CD4-positive, alpha-beta T cell (primary cell): ENCODE results near the gene TACC3. TPM values are rescaled to one million over a fixed set of nuclear protein-coding genes. Genes with fewer than 3 reads are reported as not detected.

ENCODE experiments used
- ATAC-seq: fragments of 200-7000 bp; cut with Tn5 transposase; one replicate; pipeline ENCODE4 v1.10.0; 2022; ENCODE audit warnings: mild to moderate bottlenecking; ENCODE audit not compliant: poor library complexity
- CTCF ChIA-PET: fragments of 350-600 bp; sonication (Branson Sonifier 250); formaldehyde crosslinking; loops from one replicate; lab custom pipeline; 2021; ENCODE audit warnings: antibody characterized with exemption, inconsistent platforms; lab: Charles Lee
- POLR2A ChIA-PET: fragments of 350-600 bp; sonication (Branson Sonifier 250); formaldehyde crosslinking; loops from one replicate; lab custom pipeline; 2021; ENCODE audit warnings: antibody characterized with exemption, inconsistent platforms; lab: Charles Lee
- DNase-seq, 14 experiments: peaks; one replicate each; pipeline ENCODE4 v3.0.0-alpha.2; 2013 to 2020; ENCODE audit warnings: mixed read lengths in 2 of 14
- H3K27ac ChIP-seq, 2 donors: one replicate each; pipeline versions ENCODE4 v1.5.1 to v1.7.0; 2013; ENCODE audit warnings: low read length in 2 of 2, low read depth in 1 of 2, mild to moderate bottlenecking in 1 of 2
- H3K27me3 ChIP-seq, 2 experiments: 1 replicate in 1 of 2; 2 replicates in 1 of 2; pipeline versions ENCODE4 v1.6.1 to v1.7.0; 2013; ENCODE audit warnings: low read length in 2 of 2, control low read depth in 1 of 2, mild to moderate bottlenecking in 1 of 2, moderate library complexity in 1 of 2; ENCODE audit not compliant: insufficient read depth in 2 of 2, control insufficient read depth in 1 of 2
- H3K36me3 ChIP-seq: one replicate; pipeline ENCODE4 v1.6.1; 2013; ENCODE audit warnings: low read length, control low read depth; ENCODE audit not compliant: insufficient read depth
- H3K4me1 ChIP-seq: one replicate; pipeline ENCODE4 v1.6.1; 2013; ENCODE audit warnings: low read length, control low read depth; ENCODE audit not compliant: insufficient read depth
- H3K4me3 ChIP-seq: one replicate; pipeline ENCODE4 v1.5.1; 2013; ENCODE audit warnings: mild to moderate bottlenecking, low read length, moderate library complexity
- H3K9me3 ChIP-seq, 2 experiments: 1 replicate in 1 of 2; 2 replicates in 1 of 2; pipeline versions ENCODE4 v1.6.1 to v1.7.0; 2013; ENCODE audit warnings: low read length in 2 of 2, mild to moderate bottlenecking in 2 of 2, control low read depth in 1 of 2, moderate library complexity in 1 of 2; ENCODE audit not compliant: control insufficient read depth in 1 of 2, insufficient read depth in 1 of 2
- H3K27ac Mint-ChIP-seq: one replicate; pipeline ENCODE4 v1.8.0; 2020; ENCODE audit warnings: mixed read lengths
- H3K27me3 Mint-ChIP-seq: one replicate; pipeline ENCODE4 v1.8.0; 2021; ENCODE audit warnings: mixed read lengths
- H3K36me3 Mint-ChIP-seq: one replicate; pipeline ENCODE4 v1.8.0; 2021; ENCODE audit warnings: low read depth, mixed read lengths
- H3K4me1 Mint-ChIP-seq: one replicate; pipeline ENCODE4 v1.8.0; 2021; ENCODE audit warnings: low read depth, mixed read lengths
- H3K4me3 Mint-ChIP-seq: one replicate; pipeline ENCODE4 v1.8.0; 2020; ENCODE audit warnings: mild to moderate bottlenecking, mixed read lengths
- H3K9me3 Mint-ChIP-seq: one replicate; pipeline ENCODE4 v1.8.0; 2020; ENCODE audit warnings: mixed read lengths
- CTCF ChIP-seq: fragments of 200-600 bp; IDR thresholded peaks from one replicate; pipeline ENCODE4 v1.8.0; 2022; ENCODE audit warnings: antibody characterized with exemption, mild to moderate bottlenecking
- intact Hi-C, 2 experiments: fragments of 100-400 bp; cut with DNase I in 1 of 2; cut with micrococcal nuclease in 1 of 2; formaldehyde crosslinking; loops; one replicate each; pipeline versions ENCODE4 v1.15.1 to v1.9.0; 2023 to 2025; cut with DNase I, micrococcal nuclease
- total RNA-seq, 174 experiments: library from RNA in 2 of 174; stranded (reverse) in 2 of 174; gene quantifications; one replicate each; pipeline ENCODE4 v1.2.3 and lab custom pipeline; 2021 to 2026

Gene TACC3
- total RNA-seq, 2 experiments from 2014 or later, result 123 TPM

DNA sequence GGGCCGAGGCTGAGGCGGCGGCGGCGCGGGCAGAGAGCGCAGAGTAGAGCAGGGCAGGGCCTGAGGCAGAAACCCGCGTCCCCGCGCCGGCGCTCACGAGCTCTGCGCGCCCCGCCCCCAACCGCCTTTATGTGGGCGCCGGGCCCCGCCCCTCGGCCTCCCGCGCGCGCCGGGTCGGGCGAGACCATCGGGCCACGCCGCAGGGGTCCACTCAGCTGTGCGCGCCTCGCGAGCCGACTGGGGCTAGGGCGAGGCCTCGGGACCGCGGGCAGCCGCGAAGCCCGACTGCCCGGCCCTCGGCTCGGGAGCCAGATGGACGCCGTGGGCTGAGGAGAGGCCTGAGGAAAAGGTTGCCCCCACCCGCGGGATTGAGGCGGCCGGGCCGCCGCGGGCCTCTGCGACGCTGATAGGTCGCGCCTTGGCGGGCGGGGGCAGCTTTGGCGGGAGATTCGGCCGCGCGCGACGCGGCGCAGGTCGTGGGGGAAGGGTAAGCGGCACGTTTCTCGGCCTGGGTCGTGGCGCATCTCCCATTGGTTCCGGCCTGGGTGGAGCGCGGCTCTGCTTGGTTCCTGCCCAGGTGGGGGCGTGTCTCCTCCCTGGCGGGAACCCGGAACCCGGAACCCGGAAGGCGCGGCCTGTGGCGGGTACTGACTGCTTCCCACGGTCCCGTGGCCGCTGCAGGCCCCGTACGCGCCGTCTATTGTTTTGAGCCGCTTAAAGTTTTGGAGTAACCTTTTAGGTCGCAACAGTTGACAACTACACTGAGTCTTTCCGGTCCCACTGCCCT lies 8.9 kb upstream of the TACC3 start, which contains the start of gene SLBP:
TSS of gene SLBP (minus strand) at position 104 of the 787 bp plus-strand sequence. CDS start 131 bp downstream, outside the sequence.
- Mint-ChIP-seq H3K27me3 (no peaks in the 10 kb centered on the region), H3K9me3 (no peaks in the 10 kb centered on the region), H3K4me3 (peak within 1 kb of the TSS; percentile 89), H3K36me3 (peaks cover 41% of the 10 kb centered on the region), H3K27ac (peak within 1 kb of the TSS; percentile 93), H3K4me1 (peaks cover 49% of the 10 kb centered on the region)
- H3K27ac ChIP-seq, result peak within 1 kb of the TSS; percentile 79 to 91
- no peaks in the 10 kb centered on the region for H3K27me3 ChIP-seq
- TF ChIP-seq CTCF, result no peak
- H3K4me1 ChIP-seq, result peaks cover 60% of the 10 kb centered on the region
- intact Hi-C loops, result loop anchor here (1.0 to 10.0 kb wide), 11 partner anchors 9 to 752 kb away; partner anchors contain the start of genes CFAP99 (in 1 of the 2), FAM53A (in 1 of the 2), MAEA (in 1 of the 2) and NELFA (in 1 of the 2)
- H3K9me3 ChIP-seq, result no peaks in the 10 kb centered on the region
- H3K36me3 ChIP-seq, result peaks cover 32% of the 10 kb centered on the region
- peak within 1 kb of the TSS; percentile 95 for H3K4me3 ChIP-seq
- POLR2A ChIA-PET, result interaction anchor here (0.6 to 7.8 kb wide), 18 partner anchors 10 to 1038 kb away, joined by 3 to 205 read pairs (median 6); partner anchors contain the start of genes ATP5ME, FGFR3, GAK and LETM1
- peak; percentile 98 to 99 (median 99) for DNase-seq
- peak; percentile 86 for ATAC-seq
- CTCF ChIA-PET, result interaction anchor here (0.6 to 4.2 kb wide), 4 partner anchors 9 to 144 kb away, joined by 3 to 36 read pairs (median 6); no protein-coding TSS in a partner anchor

DNA sequence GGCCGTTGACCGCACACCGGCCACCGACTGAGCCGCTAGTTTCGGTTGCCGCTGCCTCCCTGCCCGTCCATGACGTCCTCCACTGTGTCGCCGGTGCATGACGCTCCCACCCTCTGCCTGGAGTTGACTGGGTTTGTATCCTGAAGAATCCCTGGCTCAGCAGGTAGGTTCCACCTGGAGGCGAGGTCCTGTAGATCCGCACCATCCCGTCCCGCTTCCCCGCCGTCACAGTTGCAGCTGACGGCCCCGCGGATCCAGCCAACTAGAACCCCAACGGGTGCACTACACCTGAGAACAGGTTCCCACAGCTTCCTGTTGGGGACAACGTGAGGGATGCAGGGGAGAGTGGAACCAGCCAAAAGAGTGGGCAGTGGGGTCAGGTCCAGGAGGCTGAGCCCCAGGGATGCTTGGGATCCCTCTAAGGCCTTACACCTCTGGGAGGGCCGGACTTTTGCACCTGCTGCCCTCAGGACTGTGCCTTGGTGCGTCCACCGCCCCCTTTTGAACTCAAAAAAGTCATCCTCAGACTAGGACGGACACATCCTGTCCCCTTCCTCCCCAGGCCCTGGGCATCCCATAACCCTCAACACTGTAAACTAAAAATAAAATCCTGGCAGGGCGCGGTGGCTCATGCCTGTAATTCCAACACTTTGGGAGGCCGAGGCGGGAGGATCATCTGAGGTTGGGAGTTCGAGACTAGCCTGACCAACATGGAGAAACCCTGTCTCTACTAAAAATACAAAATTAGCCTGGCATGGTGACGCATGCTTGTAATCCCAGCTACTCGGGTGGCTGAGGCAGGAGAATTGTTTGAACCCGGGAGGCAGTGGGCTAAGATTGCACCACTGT lies 8.1 kb upstream of the TACC3 start:
- Mint-ChIP-seq H3K9me3 (no peaks in the 10 kb centered on the region), H3K27ac (peak overlapping the region; percentile 93), H3K27me3 (no peaks in the 10 kb centered on the region), H3K36me3 (peaks cover 38% of the 10 kb centered on the region), H3K4me3 (peak overlapping the region; percentile 88), H3K4me1 (peaks cover 46% of the 10 kb centered on the region)
- Histone ChIP-seq H3K9me3 (no peaks in the 10 kb centered on the region), H3K4me1 (peaks cover 62% of the 10 kb centered on the region), H3K36me3 (peaks cover 35% of the 10 kb centered on the region), H3K27ac (peak overlapping the region; percentile 71 to 91), H3K27me3 (no peaks in the 10 kb centered on the region), H3K4me3 (peak overlapping the region; percentile 95)
- TF ChIP-seq CTCF, result no peak
- DNase-seq (no peak), ATAC-seq (peak; percentile 0)
- intact Hi-C loops, result loop anchor here in 1 of 2 experiments (2.0 to 10.0 kb wide), 7 partner anchors 131 to 752 kb away; partner anchors contain the start of genes CFAP99, MAEA, NELFA and NSD2
- ChIA-PET POLR2A (interaction anchor here (0.9 to 7.8 kb wide), 12 partner anchors 9 to 781 kb away, joined by 3 to 205 read pairs (median 7); partner anchors contain the start of genes GAK, LETM1, NSD2 and RNF4), CTCF (interaction anchor here (1.1 kb wide), 1 partner anchor 143 kb away, joined by 3 read pairs; no protein-coding TSS in a partner anchor)
